DND-41 (cell line): ENCODE results near the gene FOXK1.
"Not testable (repeated sequence)": the region's sequence is repeated elsewhere in the genome, so short reads cannot be mapped to it uniquely, and the experiment has no call there.

Source experiments
- ATAC-seq: fragments of 200-7000 bp; cut with Tn5 transposase; 3 replicates; pipeline ENCODE4 v1.9.1; 2021; ENCODE audit warnings: low read depth; ENCODE audit not compliant: insufficient read depth
- DNase-seq: peaks from one replicate; pipeline ENCODE4 v3.0.0-alpha.2; 2020
- H2AFZ ChIP-seq: 2 replicates; pipeline ENCODE4 v1.6.0; 2012; ENCODE audit warnings: low read depth, low read length
- H3K27ac ChIP-seq: 2 replicates; pipeline ENCODE4 v1.5.1; 2012; ENCODE audit warnings: low read length, inconsistent platforms
- H3K27me3 ChIP-seq: fragments of 200-600 bp; sonication (generic); 2 replicates; pipeline ENCODE4 v1.6.0; 2012; ENCODE audit warnings: low read length, mild to moderate bottlenecking, inconsistent platforms; ENCODE audit not compliant: insufficient read depth, poor library complexity
- H3K36me3 ChIP-seq: 2 replicates; pipeline ENCODE4 v1.5.1; 2012; ENCODE audit warnings: low read length, inconsistent platforms; ENCODE audit not compliant: insufficient read depth
- H3K4me1 ChIP-seq: 2 replicates; pipeline ENCODE4 v1.5.1; 2012; ENCODE audit warnings: mild to moderate bottlenecking, low read length; ENCODE audit not compliant: insufficient read depth
- H3K4me2 ChIP-seq: 2 replicates; pipeline ENCODE4 v1.6.0; 2012; ENCODE audit warnings: mild to moderate bottlenecking, moderate library complexity, low read length, inconsistent platforms; ENCODE audit not compliant: insufficient read depth
- H3K4me3 ChIP-seq, 2 experiments: fragments of 200-600 bp in 1 of 2; shearing (Covaris generic) in 1 of 2; 2 replicates each; pipeline ENCODE4 v1.5.1; 2012 to 2016; ENCODE audit warnings: inconsistent platforms in 2 of 2, low read length in 2 of 2, mild to moderate bottlenecking in 2 of 2, low read depth in 1 of 2, moderate library complexity in 1 of 2
- H3K79me2 ChIP-seq: 2 replicates; pipeline ENCODE4 v1.6.0; 2012; ENCODE audit warnings: low read length, inconsistent platforms; ENCODE audit not compliant: insufficient read depth
- H3K9ac ChIP-seq: 2 replicates; pipeline ENCODE4 v1.6.0; 2012; ENCODE audit warnings: low read depth, mild to moderate bottlenecking, inconsistent platforms, low read length, moderate library complexity
- H3K9me3 ChIP-seq: 2 replicates; pipeline ENCODE4 v1.5.1; 2012; ENCODE audit warnings: low read length, moderate library complexity, mild to moderate bottlenecking, inconsistent platforms; ENCODE audit not compliant: insufficient read depth, severe bottlenecking
- H4K20me1 ChIP-seq: 2 replicates; pipeline ENCODE4 v1.6.0; 2012; ENCODE audit warnings: low read length; ENCODE audit not compliant: insufficient read depth
- CTCF ChIP-seq: IDR thresholded peaks from 2 replicates; pipeline ENCODE4 v1.5.1; 2012; ENCODE audit warnings: borderline replicate concordance, low read length, moderate library complexity, mild to moderate bottlenecking; ENCODE audit not compliant: poor library complexity, severe bottlenecking; ENCODE audit errors: extremely low read depth
- EZH2 ChIP-seq: IDR thresholded peaks from 3 replicates; pipeline ENCODE4 v1.6.1; 2012; ENCODE audit warnings: borderline replicate concordance, low read depth, mild to moderate bottlenecking, moderate library complexity, low read length, inconsistent platforms; ENCODE audit not compliant: severe bottlenecking

Gene FOXK1

GRCh38 chr7:4683884-4684565, 1.9 kb downstream of the FOXK1 start:
- Histone ChIP-seq H3K79me2 (peaks cover 71% of the 10 kb centered on the region), H3K4me3 (peak overlapping the region; percentile 75 to 99; a peak in 3 of 4 replicates), H3K27me3 (no peaks in the 10 kb centered on the region), H3K9me3 (no peaks in the 10 kb centered on the region), H4K20me1 (peaks cover 48% of the 10 kb centered on the region), H3K9ac (peak overlapping the region; percentile 95), H3K36me3 (peaks cover 27% of the 10 kb centered on the region), H3K4me1 (peaks cover 35% of the 10 kb centered on the region), H3K4me2 (peak overlapping the region; percentile 99), H3K27ac (peak overlapping the region; percentile 79), H2AFZ (no peak overlapping the region)
- TF ChIP-seq EZH2 (no peak), CTCF (peak; percentile 26)
- ATAC-seq (no peak), DNase-seq (no peak)

- Histone ChIP-seq H3K9ac (peak overlapping the region; percentile 95), H3K4me2 (peak overlapping the region; percentile 99), H3K4me1 (peaks cover 35% of the 10 kb centered on the region), H3K27me3 (no peaks in the 10 kb centered on the region), H3K9me3 (no peaks in the 10 kb centered on the region), H3K79me2 (peaks cover 80% of the 10 kb centered on the region), H3K36me3 (peaks cover 31% of the 10 kb centered on the region), H4K20me1 (peaks cover 56% of the 10 kb centered on the region), H3K27ac (peak overlapping the region; percentile 79; the same call in 1 of the 2 replicates), H2AFZ (no peak overlapping the region), H3K4me3 (peak overlapping the region in 1 of 2 experiments; percentile 99; a peak in 3 of 4 replicates)
- ATAC-seq (no peak), DNase-seq (no peak)
- TF ChIP-seq EZH2 (no peak), CTCF (no peak)
Measured at GRCh38 chr7:4684846-4685245, 2.8 kb downstream of the FOXK1 start.

- not testable (repeated sequence) for H3K27ac ChIP-seq, ATAC-seq
Measured at GRCh38 chr7:4685676-4686075, 3.6 kb downstream of the FOXK1 start.

GRCh38 chr7:4687956-4688355, 5.9 kb downstream of the FOXK1 start:
- H3K79me2 ChIP-seq: peaks cover 100% of the 10 kb centered on the region
- no peak overlapping the region for H3K4me3 ChIP-seq
- H3K4me2 ChIP-seq: no peak overlapping the region
- no peak overlapping the region for H2AFZ ChIP-seq
- H3K4me1 ChIP-seq: peaks cover 25% of the 10 kb centered on the region
- no peak overlapping the region for H3K27ac ChIP-seq
- H3K36me3 ChIP-seq: peaks cover 36% of the 10 kb centered on the region
- no peaks in the 10 kb centered on the region for H3K9me3 ChIP-seq
- no peak overlapping the region for H3K9ac ChIP-seq
- no peak for DNase-seq
- H3K27me3 ChIP-seq: no peaks in the 10 kb centered on the region
- no peak for TF ChIP-seq EZH2
- TF ChIP-seq CTCF: no peak
- no peak for ATAC-seq
- H4K20me1 ChIP-seq: peaks cover 76% of the 10 kb centered on the region

More at GRCh38 chr7:4685676-4686075, 3.6 kb downstream of the FOXK1 start:
- Histone ChIP-seq H3K4me1 (peaks cover 35% of the 10 kb centered on the region), H4K20me1 (peaks cover 64% of the 10 kb centered on the region), H3K36me3 (peaks cover 33% of the 10 kb centered on the region), H3K79me2 (peaks cover 88% of the 10 kb centered on the region), H3K4me2 (peak overlapping the region; percentile 99; the same call in 1 of the 2 replicates)
- not testable (repeated sequence) for H3K9ac ChIP-seq, H2AFZ ChIP-seq, H3K27me3 ChIP-seq, DNase-seq, H3K4me3 ChIP-seq, H3K9me3 ChIP-seq
